GM23248 (cell line): Measurements from ENCODE around the gene ZNF132. TPM values are rescaled to one million over a fixed set of nuclear protein-coding genes. Genes with fewer than 3 reads are reported as not detected.
A peak's percentile ranks its signal among the peaks of the same experiment; 100 is the strongest.

ENCODE experiments used
- DNase-seq: peaks from one replicate; pipeline ENCODE4 v3.0.0-alpha.2; 2015
- H2AFZ ChIP-seq: fragments of 200-600 bp; sonication (generic); 2 replicates; pipeline ENCODE4 v1.6.1; 2016; ENCODE audit warnings: antibody characterized with exemption
- H3F3A ChIP-seq: fragments of 200-600 bp; sonication (generic); 2 replicates; pipeline ENCODE4 v1.6.1; 2016; ENCODE audit warnings: mild to moderate bottlenecking, antibody characterized with exemption, mixed run types; ENCODE audit not compliant: insufficient read depth
- H3K27ac ChIP-seq: fragments of 200-600 bp; sonication (generic); 2 replicates; pipeline ENCODE4 v1.5.1; 2016; ENCODE audit warnings: mild to moderate bottlenecking
- H3K27me3 ChIP-seq: fragments of 200-600 bp; sonication (generic); replicated peaks from 2 replicates; pipeline ENCODE4 v1.6.1; 2016; ENCODE audit warnings: mild to moderate bottlenecking; ENCODE audit not compliant: insufficient read depth
- H3K36me3 ChIP-seq: fragments of 200-600 bp; sonication (generic); 2 replicates; pipeline ENCODE4 v1.6.1; 2016; ENCODE audit warnings: low read depth, mild to moderate bottlenecking
- H3K4me1 ChIP-seq: fragments of 200-600 bp; sonication (generic); 2 replicates; pipeline ENCODE4 v1.6.1; 2016; ENCODE audit warnings: mild to moderate bottlenecking; ENCODE audit not compliant: insufficient read depth
- H3K4me2 ChIP-seq: fragments of 200-600 bp; sonication (generic); one replicate; pipeline ENCODE4 v1.6.1; 2016; ENCODE audit warnings: mild to moderate bottlenecking; ENCODE audit not compliant: unreplicated experiment
- H3K4me3 ChIP-seq: fragments of 200-600 bp; sonication (generic); 2 replicates; pipeline ENCODE4 v1.5.1; 2016; ENCODE audit warnings: mild to moderate bottlenecking
- H3K79me2 ChIP-seq: fragments of 200-600 bp; sonication (generic); 2 replicates; pipeline ENCODE4 v1.6.1; 2016; ENCODE audit warnings: mild to moderate bottlenecking; ENCODE audit not compliant: insufficient read depth
- H3K9ac ChIP-seq: fragments of 200-600 bp; sonication (generic); 2 replicates; pipeline ENCODE4 v1.6.1; 2016; ENCODE audit warnings: mild to moderate bottlenecking
- H3K9me2 ChIP-seq: fragments of 200-600 bp; sonication (generic); 2 replicates; pipeline ENCODE4 v1.6.1; 2016; ENCODE audit warnings: mixed run types, mild to moderate bottlenecking, moderate library complexity; ENCODE audit not compliant: insufficient read depth
- H3K9me3 ChIP-seq: fragments of 200-600 bp; sonication (generic); one replicate; pipeline ENCODE4 v1.6.1; 2017; ENCODE audit warnings: low read depth
- H4K20me1 ChIP-seq: fragments of 200-600 bp; sonication (generic); 2 replicates; pipeline ENCODE4 v1.6.0; 2016; ENCODE audit not compliant: insufficient read depth
- EZH2 ChIP-seq: fragments of 200-600 bp; sonication (generic); IDR thresholded peaks from 2 replicates; pipeline ENCODE4 v1.6.1; 2018; ENCODE audit warnings: antibody characterized with exemption, mild to moderate bottlenecking; ENCODE audit not compliant: insufficient read depth, poor library complexity, severe bottlenecking
- EZH2phosphoT487 ChIP-seq: fragments of 200-600 bp; sonication (generic); IDR thresholded peaks from 2 replicates; pipeline ENCODE4 v1.6.1; 2018; ENCODE audit warnings: antibody characterized with exemption, moderate library complexity, mild to moderate bottlenecking, low read depth; ENCODE audit not compliant: insufficient read depth
- WGBS, 2 experiments: methylation state at CpG; one replicate each; pipeline ENCODE4 v1.1.6; 2015 to 2017; ENCODE audit warnings: low lambda C conversion rate in 2 of 2, low coverage in 1 of 2; ENCODE audit errors: missing lambda C conversion rate in 2 of 2; 5-methylcytosine and 5-hydroxymethylcytosine counted together
- in situ Hi-C: fragments of 300-500 bp; cut with MboI; formaldehyde crosslinking; loops from 2 replicates; pipeline ENCODE4 v1.15.0; 2020
- polyA plus RNA-seq: library from polyadenylated mRNA; unstranded; fragments of >200 nt; fragmentation: Nextera tagmentation; extraction: Ambion mirVana; gene quantifications from 2 replicates; pipeline ENCODE4 v1.2.1, GENCODE V29; 2016
- total RNA-seq: library from RNA; depleted of rRNA; stranded (reverse); fragments of >200 nt; shearing (Covaris generic); gene quantifications from 2 replicates; pipeline ENCODE4 v1.2.3, GENCODE V29; 2014

ZNF132 gene
- total and polyA plus RNA-seq, 2 experiments from 2014 or later: 4.5 to 6.1 TPM

GRCh38 chr19:58395220-58395978 is 44.6 kb downstream of the ZNF132 start, which contains the start of gene RNF225:
TSS of gene RNF225 (plus strand) at chr19:58395656. CDS start at chr19:58396090, 434 bp downstream.
- no peaks in the 10 kb centered on the region for H3K9me3 ChIP-seq
- peaks cover under 1% of the 10 kb centered on the region; the same call in 1 of the 2 replicates for H3K4me1 ChIP-seq
- in situ Hi-C loops: no loop called here
- peaks cover 25% of the 10 kb centered on the region for H3K79me2 ChIP-seq
- H2AFZ ChIP-seq: peak within 1 kb of the TSS; percentile 20; the same call in 1 of the 2 replicates
- H3K4me3 ChIP-seq: 0 out of 2 replicates have a peak within 1 kb of the TSS, but pooled peaks have one; percentile 12
- TF ChIP-seq EZH2phosphoT487: no peak
- TF ChIP-seq EZH2: no peak
- H3K9ac ChIP-seq: no peak within 1 kb of the TSS
- H3K4me2 ChIP-seq: no peak within 1 kb of the TSS
- H3K27me3 ChIP-seq: no peaks in the 10 kb centered on the region
- peaks cover 6% of the 10 kb centered on the region; the same call in 1 of the 2 replicates for H4K20me1 ChIP-seq
- DNase-seq: no peak
- H3K27ac ChIP-seq: no peak within 1 kb of the TSS
- H3K36me3 ChIP-seq: peaks cover 25% of the 10 kb centered on the region; the same call in 1 of the 2 replicates
- H3F3A ChIP-seq: peaks cover 36% of the 10 kb centered on the region
- H3K9me2 ChIP-seq: no peaks in the 10 kb centered on the region
- WGBS, 2 experiments: 38 to 40% methylated on average over 18 to 19 of the region's 21 CpGs

DNA sequence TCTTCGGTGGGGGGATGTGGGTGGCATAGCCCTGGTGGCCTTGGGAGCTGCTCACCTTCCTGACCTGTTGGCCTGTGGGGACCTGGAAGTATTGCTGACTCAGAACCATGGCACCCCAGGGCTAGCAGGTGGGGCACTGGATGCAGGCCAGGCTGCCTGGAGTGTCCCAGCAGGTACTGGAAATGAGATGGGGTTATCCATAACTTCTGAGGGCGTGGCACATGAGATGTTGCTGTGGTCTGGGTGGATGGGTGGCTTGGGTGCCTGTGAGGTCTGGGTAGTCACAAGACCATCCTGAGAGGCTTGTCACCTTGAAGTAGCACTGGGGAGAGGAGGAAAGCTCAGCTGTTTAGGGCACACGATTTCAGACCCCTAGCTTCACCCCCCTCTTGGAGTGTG is 45.1 kb downstream of the ZNF132 start:
- in situ Hi-C loops: no loop called here
- Histone ChIP-seq H4K20me1 (peaks cover 6% of the 10 kb centered on the region; the same call in 1 of the 2 replicates), H3K9me2 (no peaks in the 10 kb centered on the region), H3K27me3 (no peaks in the 10 kb centered on the region), H3K79me2 (peaks cover 31% of the 10 kb centered on the region), H3K4me1 (no peaks in the 10 kb centered on the region), H3K4me3 (no peak overlapping the region), H3K9ac (no peak overlapping the region), H3K36me3 (peaks cover 25% of the 10 kb centered on the region; the same call in 1 of the 2 replicates), H3K4me2 (no peak overlapping the region), H3K9me3 (no peaks in the 10 kb centered on the region), H2AFZ (no peak overlapping the region), H3K27ac (no peak overlapping the region), H3F3A (peaks cover 36% of the 10 kb centered on the region)
- TF ChIP-seq EZH2phosphoT487: no peak
- no peak for TF ChIP-seq EZH2
- 66 to 72% methylated on average over 3 of the region's 3 CpGs for WGBS, 2 experiments
- no peak for DNase-seq

DNA sequence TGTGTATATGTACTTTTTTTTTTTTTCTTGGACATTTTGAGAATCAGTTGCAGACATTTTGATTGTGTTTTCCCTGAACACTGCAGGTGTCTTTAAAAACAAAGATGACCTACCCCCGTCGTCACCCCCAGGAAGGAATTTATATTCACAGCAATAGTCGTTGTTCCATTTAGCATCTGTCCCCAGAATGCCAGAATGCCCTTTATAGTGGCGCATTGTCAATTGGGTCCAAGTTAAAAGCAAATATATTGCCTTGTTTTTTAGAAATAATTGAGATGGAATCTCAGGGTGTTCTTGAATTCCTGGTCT is 46.3 kb downstream of the ZNF132 start:
- H3K4me2 ChIP-seq: no peak overlapping the region
- no peak overlapping the region for H3K27ac ChIP-seq
- no peak overlapping the region for H2AFZ ChIP-seq
- H3K27me3 ChIP-seq: no peaks in the 10 kb centered on the region
- no peaks in the 10 kb centered on the region for H3K9me3 ChIP-seq
- in situ Hi-C loops: no loop called here
- no peaks in the 10 kb centered on the region for H3K9me2 ChIP-seq
- peaks cover 36% of the 10 kb centered on the region for H3F3A ChIP-seq
- H4K20me1 ChIP-seq: peaks cover 6% of the 10 kb centered on the region; the same call in 1 of the 2 replicates
- no peak for TF ChIP-seq EZH2phosphoT487
- TF ChIP-seq EZH2: no peak
- no peak overlapping the region for H3K9ac ChIP-seq
- peaks cover 6% of the 10 kb centered on the region; the same call in 1 of the 2 replicates for H3K4me1 ChIP-seq
- H3K36me3 ChIP-seq: peaks cover 31% of the 10 kb centered on the region
- no peak for DNase-seq
- 73 to 75% methylated on average over 4 of the region's 4 CpGs for WGBS, 2 experiments
- peaks cover 42% of the 10 kb centered on the region for H3K79me2 ChIP-seq
- H3K4me3 ChIP-seq: no peak overlapping the region

- no peaks in the 10 kb centered on the region for H3K9me3 ChIP-seq
- TF ChIP-seq EZH2 (no peak), EZH2phosphoT487 (no peak)
- H3K4me1 ChIP-seq: peaks cover 9% of the 10 kb centered on the region; the same call in 1 of the 2 replicates
- peaks cover 36% of the 10 kb centered on the region for H3F3A ChIP-seq
- H3K9ac ChIP-seq: no peak overlapping the region
- in situ Hi-C loops: no loop called here
- no peak overlapping the region for H3K4me3 ChIP-seq
- H3K27me3 ChIP-seq: no peaks in the 10 kb centered on the region
- H3K79me2 ChIP-seq: peaks cover 48% of the 10 kb centered on the region
- H3K36me3 ChIP-seq: peaks cover 35% of the 10 kb centered on the region
- peaks cover 6% of the 10 kb centered on the region; the same call in 1 of the 2 replicates for H4K20me1 ChIP-seq
- WGBS, 2 experiments: 93 to 96% methylated on average over 15 to 26 of the region's 26 CpGs
- H2AFZ ChIP-seq: no peak overlapping the region
- no peak overlapping the region for H3K27ac ChIP-seq
- H3K4me2 ChIP-seq: no peak overlapping the region
- no peak for DNase-seq
- no peaks in the 10 kb centered on the region for H3K9me2 ChIP-seq
These were observed 46.8 kb downstream of the ZNF132 start for GRCh38 chr19:58392945-58393724.
